HepG2 (cell line): ENCODE measurements around the gene ORC2. TPM values are rescaled to one million over a fixed set of nuclear protein-coding genes. Genes with fewer than 3 reads are reported as not detected.

ENCODE experiments used
- CHCHD3 ChIP-seq: sonication (generic); formaldehyde crosslinking; IDR thresholded peaks from 2 replicates; pipeline ENCODE4 v1.8.0; 2022; ENCODE audit warnings: mild to moderate bottlenecking, missing genetic modification reagents, moderate library complexity
- ETV6 ChIP-seq: sonication (generic); formaldehyde crosslinking; conservative IDR thresholded peaks from 2 replicates; pipeline ENCODE4 v1.4.0; 2020; ENCODE audit warnings: missing genetic modification reagents
- HMG20B ChIP-seq: conservative IDR thresholded peaks from 2 replicates; pipeline ENCODE4 v1.6.1; 2016; ENCODE audit warnings: missing genetic modification reagents, missing compliant biosample characterization
- RAD21 ChIP-seq: fragments of 450-650 bp; formaldehyde crosslinking; IDR thresholded peaks from 2 replicates; pipeline ENCODE4 v1.5.0; 2020; ENCODE audit warnings: mild to moderate bottlenecking
- SOX5 ChIP-seq: IDR thresholded peaks from 2 replicates; pipeline ENCODE4 v1.6.1; 2016; ENCODE audit warnings: borderline replicate concordance
- SP2 ChIP-seq: sonication (generic); formaldehyde crosslinking; IDR thresholded peaks from 2 replicates; pipeline ENCODE4 v1.5.1; 2020; ENCODE audit warnings: mild to moderate bottlenecking, missing genetic modification reagents
- TOE1 ChIP-seq: sonication (generic); formaldehyde crosslinking; IDR thresholded peaks from 2 replicates; pipeline ENCODE4 v1.4.0; 2020; ENCODE audit warnings: mild to moderate bottlenecking, missing genetic modification reagents
- polyA plus RNA-seq, 8 experiments: library from polyadenylated mRNA; depleted of rRNA in 3 of 8; stranded (reverse) in 7 of 8; unstranded in 1 of 8; fragments of >200 nt; fragmentation: Illumina TruSeq in 4 of 8; extraction: Trizol in 4 of 8; gene quantifications; 2 replicates each; pipeline versions ENCODE4 v1.2.1 to v1.2.3, GENCODE V29; 2011 to 2016; ENCODE audit warnings: low read depth in 4 of 8, missing spikeins in 1 of 8, mixed read lengths in 1 of 8; ENCODE audit not compliant: insufficient read depth in 1 of 8
- total RNA-seq, 5 experiments: library from RNA; depleted of rRNA; stranded (reverse); fragments of >200 nt; fragmentation: Illumina TruSeq; extraction: Trizol; gene quantifications; 2 replicates each; pipeline ENCODE4 v1.2.3, GENCODE V29; 2016; ENCODE audit warnings: low read depth in 1 of 5
- TF ChIP-seq, protein P1 (sequence below), 2 experiments: sonication (generic) in 1 of 2; formaldehyde crosslinking in 1 of 2; IDR thresholded peaks; 2 replicates each; pipeline versions ENCODE4 v1.6.1 to v1.9.0; 2014 to 2022; ENCODE audit warnings: antibody characterized with exemption in 1 of 2, borderline replicate concordance in 1 of 2, inconsistent platforms in 1 of 2, low read depth in 1 of 2, missing genetic modification reagents in 1 of 2
- TF ChIP-seq, protein P2 (sequence below): sonication (generic); formaldehyde crosslinking; IDR thresholded peaks from 2 replicates; pipeline ENCODE4 v1.4.0; 2020; ENCODE audit warnings: mild to moderate bottlenecking, missing genetic modification reagents
- TF ChIP-seq, protein P3 (sequence below): sonication (generic); formaldehyde crosslinking; IDR thresholded peaks from 2 replicates; pipeline ENCODE4 v1.4.0; 2020; ENCODE audit warnings: mild to moderate bottlenecking, missing genetic modification reagents
- TF ChIP-seq, protein P4 (sequence below): sonication (generic); formaldehyde crosslinking; IDR thresholded peaks from 2 replicates; pipeline ENCODE4 v1.9.0; 2021; ENCODE audit warnings: missing genetic modification reagents, borderline replicate concordance
- TF ChIP-seq, protein P5 (sequence below): IDR thresholded peaks from 2 replicates; pipeline ENCODE4 v1.6.1; 2018; ENCODE audit warnings: missing genetic modification reagents, mild to moderate bottlenecking, missing compliant biosample characterization

ORC2 gene
- total and polyA plus RNA-seq, 2 of the 13 experiments (the other 11 are each of a cell fraction or from before 2014, with no cell fraction given): 19.3 to 73.5 TPM

DNA sequence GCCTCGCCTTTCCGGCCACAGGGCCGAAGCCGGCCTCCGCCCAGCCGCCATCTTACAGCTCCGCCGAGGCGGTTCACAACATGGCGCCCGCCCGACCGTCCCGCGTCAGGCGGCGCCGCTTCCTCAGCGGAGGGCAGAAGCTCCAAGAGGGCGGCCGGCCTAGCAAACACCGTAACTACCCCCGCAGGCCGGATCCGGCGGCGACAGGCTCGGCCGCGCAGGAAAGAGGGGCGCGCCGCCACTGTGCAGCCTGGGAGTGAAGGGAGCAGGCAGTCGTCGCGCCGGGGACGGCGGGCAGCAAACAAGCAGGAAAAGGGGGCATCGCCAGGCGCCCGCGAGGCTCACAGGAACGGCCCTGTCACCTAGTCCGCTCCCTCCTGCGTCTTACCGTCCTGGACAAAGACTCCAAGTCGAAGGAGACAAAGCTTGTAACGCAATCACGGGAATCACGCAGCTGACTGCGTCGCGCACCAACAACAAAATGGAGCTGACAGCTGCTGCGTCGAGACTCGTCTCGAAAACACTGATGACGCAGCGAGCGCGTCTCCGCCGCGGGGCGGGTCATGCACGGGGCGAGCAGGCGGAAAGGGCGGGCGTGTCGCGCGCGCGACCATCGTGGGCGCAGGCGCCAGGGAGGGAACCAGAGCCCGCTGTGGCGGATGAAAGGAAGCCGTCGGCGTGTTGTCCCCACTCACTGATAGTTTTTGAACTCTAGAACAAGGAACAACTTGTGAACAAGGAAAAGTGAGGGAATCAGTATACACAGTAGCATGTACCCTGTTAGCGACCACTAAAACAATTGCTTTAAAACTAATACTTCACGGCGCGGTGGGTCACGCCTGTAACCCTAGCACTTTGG lies 99.1 kb downstream of the ORC2 start, which contains the start of gene CLK1 (continued):
- TF ChIP-seq, protein P1, sequence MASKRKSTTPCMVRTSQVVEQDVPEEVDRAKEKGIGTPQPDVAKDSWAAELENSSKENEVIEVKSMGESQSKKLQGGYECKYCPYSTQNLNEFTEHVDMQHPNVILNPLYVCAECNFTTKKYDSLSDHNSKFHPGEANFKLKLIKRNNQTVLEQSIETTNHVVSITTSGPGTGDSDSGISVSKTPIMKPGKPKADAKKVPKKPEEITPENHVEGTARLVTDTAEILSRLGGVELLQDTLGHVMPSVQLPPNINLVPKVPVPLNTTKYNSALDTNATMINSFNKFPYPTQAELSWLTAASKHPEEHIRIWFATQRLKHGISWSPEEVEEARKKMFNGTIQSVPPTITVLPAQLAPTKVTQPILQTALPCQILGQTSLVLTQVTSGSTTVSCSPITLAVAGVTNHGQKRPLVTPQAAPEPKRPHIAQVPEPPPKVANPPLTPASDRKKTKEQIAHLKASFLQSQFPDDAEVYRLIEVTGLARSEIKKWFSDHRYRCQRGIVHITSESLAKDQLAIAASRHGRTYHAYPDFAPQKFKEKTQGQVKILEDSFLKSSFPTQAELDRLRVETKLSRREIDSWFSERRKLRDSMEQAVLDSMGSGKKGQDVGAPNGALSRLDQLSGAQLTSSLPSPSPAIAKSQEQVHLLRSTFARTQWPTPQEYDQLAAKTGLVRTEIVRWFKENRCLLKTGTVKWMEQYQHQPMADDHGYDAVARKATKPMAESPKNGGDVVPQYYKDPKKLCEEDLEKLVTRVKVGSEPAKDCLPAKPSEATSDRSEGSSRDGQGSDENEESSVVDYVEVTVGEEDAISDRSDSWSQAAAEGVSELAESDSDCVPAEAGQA (IDR thresholded peaks at IDR 0.05; ENCODE audit: low read depth): peak; percentile 98
- TF ChIP-seq, protein P1 (CRISPR knock-in tag; IDR thresholded peaks at IDR 0.05; ENCODE audit: borderline replicate concordance): peak; percentile 97; the same call in 1 of the 2 replicates
- TF ChIP-seq, protein P2, sequence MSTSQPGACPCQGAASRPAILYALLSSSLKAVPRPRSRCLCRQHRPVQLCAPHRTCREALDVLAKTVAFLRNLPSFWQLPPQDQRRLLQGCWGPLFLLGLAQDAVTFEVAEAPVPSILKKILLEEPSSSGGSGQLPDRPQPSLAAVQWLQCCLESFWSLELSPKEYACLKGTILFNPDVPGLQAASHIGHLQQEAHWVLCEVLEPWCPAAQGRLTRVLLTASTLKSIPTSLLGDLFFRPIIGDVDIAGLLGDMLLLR (CRISPR knock-in tag): peak; percentile 92
- TF ChIP-seq, protein P3, sequence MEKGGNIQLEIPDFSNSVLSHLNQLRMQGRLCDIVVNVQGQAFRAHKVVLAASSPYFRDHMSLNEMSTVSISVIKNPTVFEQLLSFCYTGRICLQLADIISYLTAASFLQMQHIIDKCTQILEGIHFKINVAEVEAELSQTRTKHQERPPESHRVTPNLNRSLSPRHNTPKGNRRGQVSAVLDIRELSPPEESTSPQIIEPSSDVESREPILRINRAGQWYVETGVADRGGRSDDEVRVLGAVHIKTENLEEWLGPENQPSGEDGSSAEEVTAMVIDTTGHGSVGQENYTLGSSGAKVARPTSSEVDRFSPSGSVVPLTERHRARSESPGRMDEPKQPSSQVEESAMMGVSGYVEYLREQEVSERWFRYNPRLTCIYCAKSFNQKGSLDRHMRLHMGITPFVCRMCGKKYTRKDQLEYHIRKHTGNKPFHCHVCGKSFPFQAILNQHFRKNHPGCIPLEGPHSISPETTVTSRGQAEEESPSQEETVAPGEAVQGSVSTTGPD (CRISPR knock-in tag): no peak
- TF ChIP-seq, protein P4, sequence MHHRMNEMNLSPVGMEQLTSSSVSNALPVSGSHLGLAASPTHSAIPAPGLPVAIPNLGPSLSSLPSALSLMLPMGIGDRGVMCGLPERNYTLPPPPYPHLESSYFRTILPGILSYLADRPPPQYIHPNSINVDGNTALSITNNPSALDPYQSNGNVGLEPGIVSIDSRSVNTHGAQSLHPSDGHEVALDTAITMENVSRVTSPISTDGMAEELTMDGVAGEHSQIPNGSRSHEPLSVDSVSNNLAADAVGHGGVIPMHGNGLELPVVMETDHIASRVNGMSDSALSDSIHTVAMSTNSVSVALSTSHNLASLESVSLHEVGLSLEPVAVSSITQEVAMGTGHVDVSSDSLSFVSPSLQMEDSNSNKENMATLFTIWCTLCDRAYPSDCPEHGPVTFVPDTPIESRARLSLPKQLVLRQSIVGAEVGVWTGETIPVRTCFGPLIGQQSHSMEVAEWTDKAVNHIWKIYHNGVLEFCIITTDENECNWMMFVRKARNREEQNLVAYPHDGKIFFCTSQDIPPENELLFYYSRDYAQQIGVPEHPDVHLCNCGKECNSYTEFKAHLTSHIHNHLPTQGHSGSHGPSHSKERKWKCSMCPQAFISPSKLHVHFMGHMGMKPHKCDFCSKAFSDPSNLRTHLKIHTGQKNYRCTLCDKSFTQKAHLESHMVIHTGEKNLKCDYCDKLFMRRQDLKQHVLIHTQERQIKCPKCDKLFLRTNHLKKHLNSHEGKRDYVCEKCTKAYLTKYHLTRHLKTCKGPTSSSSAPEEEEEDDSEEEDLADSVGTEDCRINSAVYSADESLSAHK (CRISPR knock-in tag): peak; percentile 91; the same call in 1 of the 2 replicates
- peak; percentile 54 for TF ChIP-seq SP2 (CRISPR knock-in tag)
- peak; percentile 94; the same call in 1 of the 2 replicates for TF ChIP-seq CHCHD3
- 0 out of 2 replicates have a peak, but pooled peaks have one; percentile 3 for TF ChIP-seq HMG20B (CRISPR knock-in tag)
- TF ChIP-seq, protein P5, sequence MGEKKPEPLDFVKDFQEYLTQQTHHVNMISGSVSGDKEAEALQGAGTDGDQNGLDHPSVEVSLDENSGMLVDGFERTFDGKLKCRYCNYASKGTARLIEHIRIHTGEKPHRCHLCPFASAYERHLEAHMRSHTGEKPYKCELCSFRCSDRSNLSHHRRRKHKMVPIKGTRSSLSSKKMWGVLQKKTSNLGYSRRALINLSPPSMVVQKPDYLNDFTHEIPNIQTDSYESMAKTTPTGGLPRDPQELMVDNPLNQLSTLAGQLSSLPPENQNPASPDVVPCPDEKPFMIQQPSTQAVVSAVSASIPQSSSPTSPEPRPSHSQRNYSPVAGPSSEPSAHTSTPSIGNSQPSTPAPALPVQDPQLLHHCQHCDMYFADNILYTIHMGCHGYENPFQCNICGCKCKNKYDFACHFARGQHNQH (CRISPR knock-in tag): peak; percentile 97
- peak; percentile 78 for TF ChIP-seq SOX5 (CRISPR knock-in tag)
- TF ChIP-seq RAD21: peak; percentile 54
- TF ChIP-seq TOE1: peak; percentile 63; the same call in 1 of the 2 replicates
- no peak; the same call in 1 of the 2 replicates for TF ChIP-seq ETV6
